Mesendoderm (in vitro differentiated cells): ENCODE measurements around the gene ITGA11.

ENCODE experiments used
- DNase-seq: peaks from one replicate; pipeline ENCODE4 v3.0.0; 2013
- H2AK5ac ChIP-seq: 2 replicates; pipeline ENCODE4 v1.6.1; 2013; ENCODE audit warnings: low read length, inconsistent platforms
- H2BK120ac ChIP-seq: 2 replicates; pipeline ENCODE4 v1.6.1; 2013; ENCODE audit warnings: low read depth, mild to moderate bottlenecking, low read length, moderate library complexity, mixed read lengths
- H2BK15ac ChIP-seq: replicated peaks from 2 replicates; pipeline ENCODE4 v1.6.1; 2013; ENCODE audit warnings: low read depth, mild to moderate bottlenecking, moderate library complexity
- H2BK5ac ChIP-seq: 2 replicates; pipeline ENCODE4 v1.6.1; 2013; ENCODE audit warnings: low read length, inconsistent platforms
- H3K18ac ChIP-seq: 2 replicates; pipeline ENCODE4 v1.6.1; 2013; ENCODE audit warnings: mild to moderate bottlenecking, low read length, mixed read lengths
- H3K23ac ChIP-seq: one replicate; pipeline ENCODE4 v1.6.1; 2013; ENCODE audit warnings: low read length
- H3K27ac ChIP-seq: 2 replicates; pipeline ENCODE4 v1.5.1; 2013; ENCODE audit warnings: low read depth, mild to moderate bottlenecking, inconsistent platforms, low read length, moderate library complexity
- H3K27me3 ChIP-seq: 2 replicates; pipeline ENCODE4 v1.6.1; 2013; ENCODE audit warnings: low read length, control low read depth, mild to moderate bottlenecking, inconsistent platforms; ENCODE audit not compliant: insufficient read depth, poor library complexity
- H3K36me3 ChIP-seq: 2 replicates; pipeline ENCODE4 v1.6.1; 2013; ENCODE audit warnings: low read length, inconsistent platforms; ENCODE audit not compliant: control insufficient read depth, insufficient read depth
- H3K4ac ChIP-seq: one replicate; pipeline ENCODE4 v1.6.1; 2013; ENCODE audit warnings: low read depth, mild to moderate bottlenecking, low read length, moderate library complexity
- H3K4me1 ChIP-seq: 2 replicates; pipeline ENCODE4 v1.6.1; 2013; ENCODE audit warnings: low read depth, low read length, inconsistent platforms; ENCODE audit not compliant: control insufficient read depth
- H3K4me2 ChIP-seq: 2 replicates; pipeline ENCODE4 v1.6.1; 2013; ENCODE audit warnings: low read length
- H3K4me3 ChIP-seq: 2 replicates; pipeline ENCODE4 v1.5.1; 2013; ENCODE audit warnings: mild to moderate bottlenecking, low read length
- H3K56ac ChIP-seq: one replicate; pipeline ENCODE4 v1.6.1; 2013; ENCODE audit warnings: low read length
- H3K79me1 ChIP-seq: 2 replicates; pipeline ENCODE4 v1.6.1; 2013; ENCODE audit warnings: low read length, inconsistent platforms
- H3K79me2 ChIP-seq: 2 replicates; pipeline ENCODE4 v1.6.1; 2013; ENCODE audit warnings: mild to moderate bottlenecking, low read length; ENCODE audit not compliant: control insufficient read depth, insufficient read depth
- H3K9ac ChIP-seq: 2 replicates; pipeline ENCODE4 v1.6.1; 2013; ENCODE audit warnings: low read length, inconsistent platforms
- H4K5ac ChIP-seq: one replicate; pipeline ENCODE4 v1.6.1; 2013; ENCODE audit warnings: low read length
- H4K8ac ChIP-seq: one replicate; pipeline ENCODE4 v1.6.1; 2013; ENCODE audit warnings: low read depth, mild to moderate bottlenecking, control low read depth, low read length, moderate library complexity
- WGBS: extraction: QIAGEN DNeasy Blood & Tissue Kit; methylation state at CpG from one replicate; pipeline ENCODE4 v1.1.7; 2013; ENCODE audit warnings: low lambda C conversion rate, missing lambda C conversion rate; ENCODE audit not compliant: insufficient coverage; ENCODE audit errors: extremely low coverage; 5-methylcytosine and 5-hydroxymethylcytosine counted together

ITGA11 gene

GRCh38 chr15:68354923-68355322 lies 77.0 kb downstream of the ITGA11 start:
- Histone ChIP-seq H3K36me3 (no peaks in the 10 kb centered on the region), H3K79me1 (no peaks in the 10 kb centered on the region), H3K9ac (no peak overlapping the region), H2BK15ac (no peak overlapping the region), H2AK5ac (no peak overlapping the region), H4K8ac (no peak overlapping the region), H2BK5ac (no peak overlapping the region), H3K4me2 (no peak overlapping the region), H3K27me3 (no peaks in the 10 kb centered on the region), H3K79me2 (no peaks in the 10 kb centered on the region), H3K23ac (no peak overlapping the region), H3K27ac (no peak overlapping the region), H3K4ac (no peak overlapping the region), H2BK120ac (no peak overlapping the region), H4K5ac (no peak overlapping the region), H3K18ac (no peak overlapping the region), H3K56ac (no peak overlapping the region), H3K4me3 (no peak overlapping the region), H3K4me1 (no peaks in the 10 kb centered on the region)
- WGBS = no CpG with 5 or more reads among the region's 4 CpGs
- DNase-seq = peak; percentile 74

- H3K79me1 ChIP-seq = no peaks in the 10 kb centered on the region
- no peak overlapping the region for H2AK5ac ChIP-seq
- no peak overlapping the region for H3K9ac ChIP-seq
- no peak overlapping the region for H3K18ac ChIP-seq
- no peak overlapping the region for H2BK15ac ChIP-seq
- H3K36me3 ChIP-seq = no peaks in the 10 kb centered on the region
- H3K4me3 ChIP-seq = no peak overlapping the region
- no peak overlapping the region for H4K5ac ChIP-seq
- no peak overlapping the region for H2BK5ac ChIP-seq
- H3K4me1 ChIP-seq = no peaks in the 10 kb centered on the region
- no peaks in the 10 kb centered on the region for H3K27me3 ChIP-seq
- no peak overlapping the region for H2BK120ac ChIP-seq
- WGBS = no CpG with 5 or more reads among the region's 2 CpGs
- no peak overlapping the region for H4K8ac ChIP-seq
- H3K4ac ChIP-seq = no peak overlapping the region
- H3K27ac ChIP-seq = no peak overlapping the region
- no peak overlapping the region for H3K23ac ChIP-seq
- no peak for DNase-seq
- H3K79me2 ChIP-seq = no peaks in the 10 kb centered on the region
- no peak overlapping the region for H3K4me2 ChIP-seq
- no peak overlapping the region for H3K56ac ChIP-seq
Measured at GRCh38 chr15:68354268-68354667, 77.7 kb downstream of the ITGA11 start.

DNA sequence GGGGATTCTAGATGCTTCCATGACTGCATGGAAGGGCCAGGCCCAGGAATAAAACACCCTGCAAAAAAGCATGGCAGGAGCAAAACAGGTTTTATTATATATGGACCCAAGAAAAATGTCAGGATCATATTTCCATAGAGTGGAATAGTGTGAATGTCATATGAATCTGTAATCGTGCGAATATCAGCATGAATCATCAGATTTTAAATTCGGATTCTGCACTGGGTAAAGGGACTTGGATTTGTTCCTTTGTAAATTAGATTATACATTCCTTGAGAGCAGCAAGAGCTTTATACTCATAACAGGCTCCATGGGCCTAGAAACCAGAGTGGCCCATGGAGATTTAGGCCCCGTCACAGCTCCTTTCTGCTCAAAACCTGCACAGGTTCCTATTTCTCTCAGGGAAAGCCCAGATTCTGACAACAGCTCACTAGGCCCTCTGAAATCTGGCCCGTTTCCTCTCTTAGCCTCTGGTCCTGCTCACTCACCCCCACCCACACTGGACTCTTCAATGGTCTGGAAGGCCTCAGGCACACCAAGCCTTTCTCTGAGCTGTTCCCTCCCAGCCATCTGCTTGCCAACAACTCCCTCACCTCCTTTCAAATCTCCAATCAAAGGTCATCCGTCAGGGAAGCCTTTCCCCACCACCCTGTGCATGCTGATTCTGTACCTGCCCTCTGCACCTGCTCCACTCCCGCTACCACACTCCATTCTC lies 78.4 kb downstream of the ITGA11 start:
- Histone ChIP-seq H2BK120ac (no peak overlapping the region), H3K36me3 (no peaks in the 10 kb centered on the region), H3K4ac (no peak overlapping the region), H3K9ac (no peak overlapping the region), H3K79me2 (no peaks in the 10 kb centered on the region), H4K8ac (no peak overlapping the region), H4K5ac (no peak overlapping the region), H3K79me1 (no peaks in the 10 kb centered on the region), H3K23ac (no peak overlapping the region), H3K4me2 (no peak overlapping the region), H3K27ac (no peak overlapping the region), H3K4me1 (no peaks in the 10 kb centered on the region), H2BK15ac (no peak overlapping the region), H3K4me3 (no peak overlapping the region), H3K56ac (no peak overlapping the region), H3K27me3 (no peaks in the 10 kb centered on the region), H3K18ac (no peak overlapping the region), H2AK5ac (no peak overlapping the region), H2BK5ac (no peak overlapping the region)
- DNase-seq = no peak
- WGBS = no CpG with 5 or more reads among the region's 7 CpGs

DNA sequence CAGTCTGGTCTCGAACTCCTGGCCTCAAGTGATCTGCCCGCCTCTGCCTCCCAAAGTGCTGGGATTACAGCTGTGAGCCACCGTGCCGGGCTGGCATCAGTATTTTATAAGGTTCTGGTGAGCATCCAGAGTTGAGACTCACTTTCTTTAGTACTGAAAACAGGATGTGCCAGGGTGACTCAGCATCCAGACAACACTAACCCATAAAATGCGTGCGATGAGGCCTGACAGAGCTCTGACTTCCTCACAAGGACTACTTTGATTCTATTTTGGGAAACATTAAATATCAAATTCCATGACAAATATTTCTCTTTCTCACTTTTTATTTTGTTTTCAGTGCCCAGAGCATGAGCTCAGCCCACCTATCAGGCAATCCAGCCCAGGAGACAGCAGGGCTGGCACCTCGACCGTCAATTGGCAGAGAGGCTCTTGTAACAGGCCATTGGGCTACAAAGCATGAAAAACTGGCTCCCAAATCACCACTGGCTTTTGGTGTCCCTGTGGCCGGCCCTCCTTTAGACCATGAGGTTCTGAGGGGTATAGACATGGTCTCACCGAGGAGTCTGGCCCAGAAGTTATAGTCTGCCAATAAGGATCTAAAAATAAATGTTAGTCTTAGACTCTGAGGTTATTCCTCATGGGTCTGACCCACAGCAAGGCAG lies 79.4 kb downstream of the ITGA11 start:
- Histone ChIP-seq H2BK15ac (no peak overlapping the region), H3K79me1 (no peaks in the 10 kb centered on the region), H3K56ac (no peak overlapping the region), H4K5ac (no peak overlapping the region), H3K27me3 (no peaks in the 10 kb centered on the region), H2BK120ac (no peak overlapping the region), H3K4me2 (no peak overlapping the region), H3K23ac (no peak overlapping the region), H3K36me3 (no peaks in the 10 kb centered on the region), H3K4me1 (no peaks in the 10 kb centered on the region), H3K27ac (no peak overlapping the region), H3K9ac (no peak overlapping the region), H3K79me2 (no peaks in the 10 kb centered on the region), H3K18ac (peak overlapping the region; percentile 25), H4K8ac (no peak overlapping the region), H3K4me3 (no peak overlapping the region), H2BK5ac (no peak overlapping the region), H3K4ac (no peak overlapping the region), H2AK5ac (no peak overlapping the region)
- no peak for DNase-seq
- WGBS = no CpG with 5 or more reads among the region's 10 CpGs

DNA sequence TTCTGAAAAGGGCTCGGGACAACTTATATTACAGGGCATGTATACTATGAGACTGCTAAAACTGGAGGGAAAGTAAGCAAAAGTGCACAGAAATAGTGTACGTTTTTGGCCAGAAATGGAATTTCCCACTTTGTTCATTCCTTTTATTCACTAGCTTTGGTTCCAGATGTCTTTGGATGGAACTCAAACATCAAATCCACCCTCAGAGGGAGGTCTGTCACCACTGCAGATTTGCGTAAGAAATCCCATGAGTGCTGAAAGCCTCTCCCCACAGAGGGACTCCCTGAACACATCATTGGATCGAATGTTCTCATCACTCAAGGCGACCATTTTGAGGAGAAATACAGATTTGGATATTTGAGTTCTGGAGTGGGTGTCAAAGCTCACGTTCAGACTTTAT lies 82.8 kb downstream of the ITGA11 start:
- Histone ChIP-seq H3K79me2 (no peaks in the 10 kb centered on the region), H3K4me1 (no peaks in the 10 kb centered on the region)
- no CpG with 5 or more reads among the region's 6 CpGs for WGBS

More for the DNA sequence above, 82.8 kb downstream of the ITGA11 start:
- Histone ChIP-seq H3K56ac (no peak overlapping the region), H2AK5ac (no peak overlapping the region), H3K18ac (no peak overlapping the region), H2BK120ac (no peak overlapping the region), H3K27ac (no peak overlapping the region), H2BK5ac (no peak overlapping the region), H3K4me2 (no peak overlapping the region), H3K23ac (no peak overlapping the region), H3K27me3 (no peaks in the 10 kb centered on the region), H4K5ac (no peak overlapping the region), H3K9ac (no peak overlapping the region), H3K4ac (no peak overlapping the region), H4K8ac (no peak overlapping the region), H3K36me3 (no peaks in the 10 kb centered on the region), H2BK15ac (no peak overlapping the region), H3K79me1 (no peaks in the 10 kb centered on the region), H3K4me3 (no peak overlapping the region)
- DNase-seq = no peak
